B cell (primary cell): ENCODE measurements around the gene ESR2. TPM values are rescaled to one million over a fixed set of nuclear protein-coding genes. Genes with fewer than 3 reads are reported as not detected.

Source experiments
- ATAC-seq: fragments of 200-7000 bp; cut with Tn5 transposase; one replicate; pipeline ENCODE4 v1.10.0; 2021; ENCODE audit warnings: low read depth, mild to moderate bottlenecking, moderate number of reproducible peaks, moderate library complexity
- CTCF ChIA-PET: fragments of 350-600 bp; sonication (Branson Sonifier 250); formaldehyde crosslinking; loops from one replicate; lab custom pipeline; 2021; ENCODE audit warnings: antibody characterized with exemption, inconsistent platforms; lab: Charles Lee
- POLR2A ChIA-PET: fragments of 350-600 bp; sonication (Branson Sonifier 250); formaldehyde crosslinking; loops from one replicate; lab custom pipeline; 2021; ENCODE audit warnings: antibody characterized with exemption; lab: Charles Lee
- DNase-seq: peaks from one replicate; pipeline ENCODE4 v3.0.0; 2013
- H2AFZ ChIP-seq: 2 replicates; pipeline ENCODE4 v1.6.1; 2012; ENCODE audit warnings: mild to moderate bottlenecking, low read depth, low read length; ENCODE audit not compliant: insufficient read depth, poor library complexity, severe bottlenecking
- H3K27ac ChIP-seq, 2 donors: 1 replicate in 1 of 2; 2 replicates in 1 of 2; pipeline ENCODE4 v1.5.1; 2012 to 2013; ENCODE audit warnings: low read length in 2 of 2, mild to moderate bottlenecking in 2 of 2, moderate library complexity in 1 of 2
- H3K27me3 ChIP-seq, 4 experiments: fragments of 200-600 bp in 1 of 4; sonication (generic) in 1 of 4; replicated peaks in 1 of 4; 1 replicate in 2 of 4; 2 replicates in 2 of 4; pipeline versions ENCODE4 v1.6.1 to v1.7.0; 2013 to 2016; ENCODE audit warnings: low read length in 3 of 4, mild to moderate bottlenecking in 2 of 4, mixed read lengths in 1 of 4, moderate library complexity in 1 of 4; ENCODE audit not compliant: insufficient read depth in 4 of 4, control insufficient read depth in 3 of 4; ENCODE audit errors: control extremely low read depth in 1 of 4
- H3K36me3 ChIP-seq, 2 experiments: replicated peaks in 1 of 2; 1 replicate in 1 of 2; 2 replicates in 1 of 2; pipeline versions ENCODE4 v1.6.1 to v1.7.1; 2013; ENCODE audit warnings: low read length in 1 of 2; ENCODE audit not compliant: insufficient read depth in 2 of 2, control insufficient read depth in 1 of 2; ENCODE audit errors: control extremely low read depth in 1 of 2, extremely low read depth in 1 of 2
- H3K4me1 ChIP-seq, 2 donors: fragments of 200-600 bp in 1 of 2; sonication (generic) in 1 of 2; 1 replicate in 1 of 2; 2 replicates in 1 of 2; pipeline versions ENCODE4 v1.5.1 to v1.6.1; 2013 to 2017; ENCODE audit warnings: low read length in 2 of 2; ENCODE audit not compliant: control insufficient read depth in 2 of 2, insufficient read depth in 2 of 2
- H3K4me2 ChIP-seq: replicated peaks from 2 replicates; pipeline ENCODE3; 2012; ENCODE audit warnings: mild to moderate bottlenecking, low read depth, low read length; ENCODE audit not compliant: poor library complexity, severe bottlenecking
- H3K4me3 ChIP-seq, 5 experiments: fragments of 200-600 bp in 1 of 5; sonication (generic) in 1 of 5; 1 replicate in 3 of 5; 2 replicates in 2 of 5; pipeline versions ENCODE4 v1.5.1 to v1.7.0; 2011 to 2016; ENCODE audit warnings: low read length in 4 of 5, mild to moderate bottlenecking in 4 of 5, low read depth in 2 of 5, control low read depth in 1 of 5, moderate library complexity in 1 of 5; ENCODE audit not compliant: insufficient read depth in 1 of 5; ENCODE audit errors: control extremely low read depth in 1 of 5, extremely low read depth in 1 of 5
- H3K79me2 ChIP-seq: fragments of 200-600 bp; sonication (generic); one replicate; pipeline ENCODE4 v1.6.0; 2016; ENCODE audit warnings: low read length; ENCODE audit not compliant: control insufficient read depth, insufficient read depth
- H3K9ac ChIP-seq: fragments of 200-600 bp; sonication (generic); 2 replicates; pipeline ENCODE4 v1.6.1; 2017; ENCODE audit warnings: mild to moderate bottlenecking, low read length, moderate library complexity
- H3K9me3 ChIP-seq, 3 donors: one replicate each; pipeline versions ENCODE4 v1.6.1 to v1.7.1; 2013; ENCODE audit warnings: low read length in 2 of 3; ENCODE audit not compliant: control insufficient read depth in 2 of 3, insufficient read depth in 1 of 3; ENCODE audit errors: control extremely low read depth in 1 of 3
- H4K20me1 ChIP-seq: 2 replicates; pipeline ENCODE4 v1.6.0; 2012; ENCODE audit warnings: mild to moderate bottlenecking, low read length; ENCODE audit not compliant: insufficient read depth, control insufficient read depth, poor library complexity, severe bottlenecking
- H3K27ac Mint-ChIP-seq: one replicate; pipeline ENCODE4 v1.8.0; 2021; ENCODE audit warnings: mixed read lengths
- H3K27me3 Mint-ChIP-seq: one replicate; pipeline ENCODE4 v1.8.0; 2021; ENCODE audit warnings: mixed read lengths
- H3K4me1 Mint-ChIP-seq: one replicate; pipeline ENCODE4 v1.8.0; 2021; ENCODE audit warnings: mixed read lengths
- H3K4me3 Mint-ChIP-seq: one replicate; pipeline ENCODE4 v1.8.0; 2021; ENCODE audit warnings: mixed read lengths
- H3K9me3 Mint-ChIP-seq: one replicate; pipeline ENCODE4 v1.8.0; 2022; ENCODE audit warnings: mixed read lengths; ENCODE audit not compliant: insufficient read depth
- EZH2 ChIP-seq: IDR thresholded peaks from 2 replicates; pipeline ENCODE4 v1.6.1; 2012; ENCODE audit warnings: borderline replicate concordance, low read depth, mild to moderate bottlenecking, moderate library complexity, low read length; ENCODE audit not compliant: insufficient read depth, poor library complexity, severe bottlenecking
- WGBS: methylation state at CpG from one replicate; pipeline ENCODE4 v1.1.5; 2013; ENCODE audit warnings: missing lambda C conversion rate; ENCODE audit not compliant: insufficient coverage; 5-methylcytosine and 5-hydroxymethylcytosine counted together
- intact Hi-C: fragments of 100-400 bp; cut with micrococcal nuclease; formaldehyde crosslinking; loops from one replicate; pipeline ENCODE4 v1.10.0; 2022
- polyA plus RNA-seq: library from polyadenylated mRNA; depleted of rRNA; stranded (reverse); fragments of >200 nt; gene quantifications from 2 replicates; pipeline ENCODE4 v1.2.3, GENCODE V29; 2012
- total RNA-seq, 2 donors: library from RNA; stranded (reverse); fragments of 120-200 nt in 1 of 2; gene quantifications; 1 replicate in 1 of 2; 2 replicates in 1 of 2; pipeline versions ENCODE4 v1.2.3 to v1.2.4, GENCODE V29; 2013 to 2022
- TF ChIP-seq, protein P1 (sequence below): fragments of 200-600 bp; IDR thresholded peaks from one replicate; pipeline ENCODE4 v1.8.0; 2022; ENCODE audit warnings: antibody characterized with exemption, mild to moderate bottlenecking

The ESR2 gene
- total and polyA plus RNA-seq, 2 donors (not counting 1 experiment from before 2014, with no cell fraction given): 5.4 to 87.8 TPM

DNA sequence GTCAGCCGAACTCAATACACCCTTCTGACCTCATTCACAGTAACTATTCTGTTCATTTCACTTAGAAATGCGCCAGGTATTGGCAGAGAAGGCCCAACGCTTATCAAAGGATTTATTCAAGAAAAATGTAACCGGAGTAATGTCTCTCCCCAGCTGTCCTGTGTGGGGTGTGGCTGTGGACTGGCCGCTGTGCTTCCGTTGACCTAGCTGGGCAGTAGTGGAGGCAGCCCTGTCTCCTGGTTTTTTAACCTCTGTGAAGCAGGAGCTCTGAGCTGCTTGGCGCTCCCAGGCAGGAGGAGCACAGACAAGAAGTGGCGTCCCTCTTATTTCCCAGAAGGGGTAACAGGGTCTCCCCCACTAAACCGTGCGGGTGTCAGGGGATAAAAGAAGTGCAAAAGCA is 85.2 kb downstream of the ESR2 start:
- H4K20me1 ChIP-seq: no peaks in the 10 kb centered on the region

DNA sequence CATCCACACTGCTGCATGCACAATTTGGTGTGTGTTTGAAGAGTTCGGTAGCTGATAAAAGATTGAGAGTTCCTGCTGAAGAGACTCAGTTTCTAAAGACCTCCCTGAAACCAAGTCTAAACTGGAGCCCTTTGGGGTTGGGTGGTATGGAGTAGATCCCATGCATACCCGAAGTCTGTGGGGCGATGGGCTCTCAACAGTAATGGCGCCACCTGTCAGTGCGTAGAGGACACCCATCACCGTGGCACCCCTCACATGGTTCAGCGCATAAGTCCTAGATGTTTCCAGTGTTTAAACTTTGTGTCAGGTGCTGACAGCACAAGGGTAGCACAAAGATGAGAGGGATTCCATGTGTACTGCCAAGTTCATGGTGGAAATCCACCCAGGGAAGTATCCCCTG is 85.9 kb downstream of the ESR2 start:
- no peak for DNase-seq
- peaks cover 10 to 31% of the 10 kb centered on the region in 2 experiments for H3K36me3 ChIP-seq
- peak overlapping the region; percentile 61 for H3K27ac Mint-ChIP-seq

More for the DNA sequence above, 85.2 kb downstream of the ESR2 start:
- Histone ChIP-seq H2AFZ (peak overlapping the region; percentile 36), H3K27me3 (no peaks in the 10 kb centered on the region), H3K4me2 (peak overlapping the region; percentile 64), H3K4me3 (no peak overlapping the region), H3K27ac (peak overlapping the region; percentile 46 to 62), H3K79me2 (no peaks in the 10 kb centered on the region), H3K4me1 (peaks cover 34 to 35% of the 10 kb centered on the region in 2 donors), H3K36me3 (peaks cover 10 to 37% of the 10 kb centered on the region in 2 experiments), H3K9ac (peak overlapping the region; percentile 1), H3K9me3 (no peaks in the 10 kb centered on the region)
- WGBS: 98% methylated on average over 4 of the region's 10 CpGs
- ChIA-PET POLR2A (interaction anchor here (0.6 to 2.4 kb wide), 6 partner anchors 9 to 336 kb away, joined by 3 to 13 read pairs (median 7); no protein-coding TSS in a partner anchor), CTCF (interaction anchor here (1.0 to 2.4 kb wide), 9 partner anchors 10 to 452 kb away, joined by 3 to 23 read pairs (median 6); partner anchors contain the start of gene ESR2)
- ATAC-seq (no peak), DNase-seq (no peak)
- Mint-ChIP-seq H3K27ac (peak overlapping the region; percentile 93), H3K9me3 (no peaks in the 10 kb centered on the region), H3K4me1 (peaks cover 38% of the 10 kb centered on the region), H3K27me3 (no peaks in the 10 kb centered on the region), H3K4me3 (peak overlapping the region; percentile 79)
- intact Hi-C loops: loop anchor here (1.0 to 5.0 kb wide), 4 partner anchors 8 to 86 kb away; partner anchors contain the start of gene ESR2
- no peak for TF ChIP-seq EZH2
- TF ChIP-seq, protein P1, sequence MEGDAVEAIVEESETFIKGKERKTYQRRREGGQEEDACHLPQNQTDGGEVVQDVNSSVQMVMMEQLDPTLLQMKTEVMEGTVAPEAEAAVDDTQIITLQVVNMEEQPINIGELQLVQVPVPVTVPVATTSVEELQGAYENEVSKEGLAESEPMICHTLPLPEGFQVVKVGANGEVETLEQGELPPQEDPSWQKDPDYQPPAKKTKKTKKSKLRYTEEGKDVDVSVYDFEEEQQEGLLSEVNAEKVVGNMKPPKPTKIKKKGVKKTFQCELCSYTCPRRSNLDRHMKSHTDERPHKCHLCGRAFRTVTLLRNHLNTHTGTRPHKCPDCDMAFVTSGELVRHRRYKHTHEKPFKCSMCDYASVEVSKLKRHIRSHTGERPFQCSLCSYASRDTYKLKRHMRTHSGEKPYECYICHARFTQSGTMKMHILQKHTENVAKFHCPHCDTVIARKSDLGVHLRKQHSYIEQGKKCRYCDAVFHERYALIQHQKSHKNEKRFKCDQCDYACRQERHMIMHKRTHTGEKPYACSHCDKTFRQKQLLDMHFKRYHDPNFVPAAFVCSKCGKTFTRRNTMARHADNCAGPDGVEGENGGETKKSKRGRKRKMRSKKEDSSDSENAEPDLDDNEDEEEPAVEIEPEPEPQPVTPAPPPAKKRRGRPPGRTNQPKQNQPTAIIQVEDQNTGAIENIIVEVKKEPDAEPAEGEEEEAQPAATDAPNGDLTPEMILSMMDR: no peak

More for the DNA sequence above, 85.9 kb downstream of the ESR2 start:
- ChIA-PET CTCF (interaction anchor here (1.6 to 2.4 kb wide), 3 partner anchors 49 to 89 kb away, joined by 3 to 11 read pairs (median 6); no protein-coding TSS in a partner anchor), POLR2A (interaction anchor here (0.6 to 2.4 kb wide), 4 partner anchors 8 to 335 kb away, joined by 3 to 13 read pairs (median 6); no protein-coding TSS in a partner anchor)
- ATAC-seq: no peak
- H3K4me2 ChIP-seq: no peak overlapping the region
- no peaks in the 10 kb centered on the region for H3K9me3 ChIP-seq
- intact Hi-C loops: loop anchor here (2.0 to 5.0 kb wide), 2 partner anchors 36 to 87 kb away; partner anchors contain the start of gene ESR2
- H2AFZ ChIP-seq: no peak overlapping the region
- no peak for TF ChIP-seq EZH2
- TF ChIP-seq, protein P1: no peak
- H3K4me1 ChIP-seq: peaks cover 34 to 35% of the 10 kb centered on the region in 2 donors
- H3K4me3 Mint-ChIP-seq: no peak overlapping the region
- no peaks in the 10 kb centered on the region for H3K9me3 Mint-ChIP-seq
- H3K4me1 Mint-ChIP-seq: peaks cover 41% of the 10 kb centered on the region
- no peaks in the 10 kb centered on the region for H3K79me2 ChIP-seq
- WGBS: 97% methylated on average over 6 of the region's 7 CpGs
- no peaks in the 10 kb centered on the region for H4K20me1 ChIP-seq
- H3K27me3 Mint-ChIP-seq: no peaks in the 10 kb centered on the region
- peak overlapping the region in 1 of 2 donors; percentile 13 for H3K27ac ChIP-seq
- no peak overlapping the region for H3K4me3 ChIP-seq
- H3K9ac ChIP-seq: no peak overlapping the region
- H3K27me3 ChIP-seq: no peaks in the 10 kb centered on the region
